ENCODE measurements around the gene CEP20.

DNA sequence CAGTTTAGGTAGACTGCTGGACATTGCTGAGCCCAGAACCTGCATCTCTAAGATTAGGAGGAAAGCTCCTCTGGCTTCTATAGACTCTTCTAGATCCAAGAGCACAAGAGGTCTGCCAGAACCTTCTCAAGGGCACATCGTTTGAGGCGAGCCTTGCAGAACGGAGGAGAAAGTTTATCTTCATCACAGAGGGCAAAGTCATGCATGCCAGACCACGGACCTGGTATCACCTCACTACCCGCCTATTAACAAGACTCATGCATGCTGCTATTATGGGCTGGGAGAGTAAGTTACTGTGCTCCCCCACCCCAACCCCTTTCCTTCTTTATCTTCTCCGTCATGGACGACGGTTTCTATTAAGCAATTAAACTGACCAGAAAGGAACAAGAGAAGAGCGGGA lies 54.9 kb downstream of the CEP20 start:
- TF ChIP-seq, protein P1, sequence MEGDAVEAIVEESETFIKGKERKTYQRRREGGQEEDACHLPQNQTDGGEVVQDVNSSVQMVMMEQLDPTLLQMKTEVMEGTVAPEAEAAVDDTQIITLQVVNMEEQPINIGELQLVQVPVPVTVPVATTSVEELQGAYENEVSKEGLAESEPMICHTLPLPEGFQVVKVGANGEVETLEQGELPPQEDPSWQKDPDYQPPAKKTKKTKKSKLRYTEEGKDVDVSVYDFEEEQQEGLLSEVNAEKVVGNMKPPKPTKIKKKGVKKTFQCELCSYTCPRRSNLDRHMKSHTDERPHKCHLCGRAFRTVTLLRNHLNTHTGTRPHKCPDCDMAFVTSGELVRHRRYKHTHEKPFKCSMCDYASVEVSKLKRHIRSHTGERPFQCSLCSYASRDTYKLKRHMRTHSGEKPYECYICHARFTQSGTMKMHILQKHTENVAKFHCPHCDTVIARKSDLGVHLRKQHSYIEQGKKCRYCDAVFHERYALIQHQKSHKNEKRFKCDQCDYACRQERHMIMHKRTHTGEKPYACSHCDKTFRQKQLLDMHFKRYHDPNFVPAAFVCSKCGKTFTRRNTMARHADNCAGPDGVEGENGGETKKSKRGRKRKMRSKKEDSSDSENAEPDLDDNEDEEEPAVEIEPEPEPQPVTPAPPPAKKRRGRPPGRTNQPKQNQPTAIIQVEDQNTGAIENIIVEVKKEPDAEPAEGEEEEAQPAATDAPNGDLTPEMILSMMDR (IDR thresholded peaks at IDR 0.05), result no peak
- no peak for TF ChIP-seq EZH2 (IDR thresholded peaks at IDR 0.05)
